Measurements from ENCODE around the gene ARSB.

DNA sequence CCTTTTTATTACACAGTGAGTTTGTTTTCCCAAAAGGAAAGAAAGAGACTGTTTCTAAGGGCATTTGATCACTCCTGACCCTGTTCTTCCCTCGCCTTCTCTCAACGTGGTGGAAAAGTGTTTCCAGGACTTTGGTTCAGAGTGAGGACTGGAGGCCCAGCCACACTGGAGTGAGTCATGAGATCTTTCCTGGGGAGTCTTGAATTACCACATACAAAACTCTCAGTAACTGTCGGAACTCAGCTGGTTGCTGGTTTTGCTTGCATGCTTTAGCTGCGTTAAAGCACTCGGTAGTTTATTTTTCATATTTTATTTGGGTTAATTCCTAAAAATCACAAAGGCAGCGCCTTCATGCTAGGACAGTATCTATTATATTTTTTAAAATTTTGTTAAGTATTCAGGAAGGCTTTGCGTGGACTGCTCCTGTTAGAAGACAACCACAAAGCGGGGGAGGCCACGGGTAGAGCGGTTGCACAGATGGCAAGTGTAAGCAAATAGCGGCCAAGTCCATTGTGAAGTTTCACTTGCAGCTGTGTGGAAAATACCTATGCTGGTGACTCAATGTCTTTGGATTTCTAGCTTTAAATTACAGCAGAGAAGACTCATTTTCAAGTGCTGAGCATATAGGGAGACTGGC lies 77.7 kb downstream of the ARSB start:
- TF ChIP-seq, protein P1, sequence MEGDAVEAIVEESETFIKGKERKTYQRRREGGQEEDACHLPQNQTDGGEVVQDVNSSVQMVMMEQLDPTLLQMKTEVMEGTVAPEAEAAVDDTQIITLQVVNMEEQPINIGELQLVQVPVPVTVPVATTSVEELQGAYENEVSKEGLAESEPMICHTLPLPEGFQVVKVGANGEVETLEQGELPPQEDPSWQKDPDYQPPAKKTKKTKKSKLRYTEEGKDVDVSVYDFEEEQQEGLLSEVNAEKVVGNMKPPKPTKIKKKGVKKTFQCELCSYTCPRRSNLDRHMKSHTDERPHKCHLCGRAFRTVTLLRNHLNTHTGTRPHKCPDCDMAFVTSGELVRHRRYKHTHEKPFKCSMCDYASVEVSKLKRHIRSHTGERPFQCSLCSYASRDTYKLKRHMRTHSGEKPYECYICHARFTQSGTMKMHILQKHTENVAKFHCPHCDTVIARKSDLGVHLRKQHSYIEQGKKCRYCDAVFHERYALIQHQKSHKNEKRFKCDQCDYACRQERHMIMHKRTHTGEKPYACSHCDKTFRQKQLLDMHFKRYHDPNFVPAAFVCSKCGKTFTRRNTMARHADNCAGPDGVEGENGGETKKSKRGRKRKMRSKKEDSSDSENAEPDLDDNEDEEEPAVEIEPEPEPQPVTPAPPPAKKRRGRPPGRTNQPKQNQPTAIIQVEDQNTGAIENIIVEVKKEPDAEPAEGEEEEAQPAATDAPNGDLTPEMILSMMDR (IDR thresholded peaks at IDR 0.05; ENCODE audit: insufficient read depth, low read depth, low read length): no peak
- TF ChIP-seq EZH2 (IDR thresholded peaks at IDR 0.05; ENCODE audit: insufficient read depth, low read length): no peak

Measured in astrocyte (in vitro differentiated cells and primary cell).